Ovary (tissue), 9 donors: Measurements from ENCODE around the gene DENND4C. TPM values are rescaled to one million over a fixed set of nuclear protein-coding genes. Genes with fewer than 3 reads are reported as not detected.

Experiments
- DNase-seq, 5 donors: peaks; one replicate each; pipeline ENCODE4 v3.0.0-alpha.2; 2019 to 2020
- H3K27ac ChIP-seq, 2 donors: fragments of 200-600 bp; one replicate each; pipeline versions ENCODE4 v1.5.1 to v1.8.0; 2019 to 2022
- H3K27me3 ChIP-seq: fragments of 200-600 bp; one replicate; pipeline ENCODE4 v1.8.0; 2022
- H3K36me3 ChIP-seq: fragments of 200-600 bp; sonication (generic); one replicate; pipeline ENCODE4 v1.5.1; 2019
- H3K4me1 ChIP-seq: one replicate; pipeline ENCODE4 v1.8.1; 2013; ENCODE audit warnings: mild to moderate bottlenecking, moderate library complexity; ENCODE audit not compliant: insufficient read depth
- H3K4me3 ChIP-seq: fragments of 200-600 bp; sonication (generic); one replicate; pipeline ENCODE4 v1.5.1; 2017
- H3K9me3 ChIP-seq, 2 donors: fragments of 200-600 bp in 1 of 2; sonication (generic) in 1 of 2; one replicate each; pipeline versions ENCODE4 v1.5.1 to v1.8.1; 2013 to 2019; ENCODE audit warnings: mild to moderate bottlenecking in 1 of 2, moderate library complexity in 1 of 2
- CTCF ChIP-seq, 3 donors: fragments of 450-650 bp in 2 of 3; fragments of 200-600 bp in 1 of 3; IDR thresholded peaks; one replicate each; pipeline versions ENCODE4 v1.5.1 to v1.8.0; 2016 to 2022; ENCODE audit warnings: antibody characterized with exemption in 3 of 3, mild to moderate bottlenecking in 1 of 3
- EP300 ChIP-seq: sonication (generic); formaldehyde crosslinking; IDR thresholded peaks from one replicate; pipeline ENCODE4 v1.6.1; 2017; ENCODE audit warnings: antibody characterized with exemption
- POLR2A ChIP-seq: fragments of 450-650 bp; IDR thresholded peaks from one replicate; pipeline ENCODE4 v1.6.1; 2017; ENCODE audit warnings: antibody characterized with exemption, mild to moderate bottlenecking, moderate library complexity
- WGBS, 3 donors: extraction: QIAGEN DNeasy Blood & Tissue Kit in 1 of 3; methylation state at CpG; one replicate each; pipeline versions ENCODE4 v1.1.5 to v1.1.7; 2013 to 2017; 5-methylcytosine and 5-hydroxymethylcytosine counted together
- intact Hi-C, 4 donors: fragments of 100-400 bp; cut with DNase I; formaldehyde crosslinking; loops; one replicate each; pipeline versions ENCODE4 v1.11.0 to v1.15.1; 2022 to 2023
- polyA plus RNA-seq, 2 donors: library from polyadenylated mRNA; stranded (reverse); fragments of 200-250 nt in 1 of 2; fragments of 350-450 nt in 1 of 2; fragmentation: Illumina TruSeq in 1 of 2; extraction: RNeasy Lipid Tissue Mini Kit (QIAGEN cat#74804) in 1 of 2; gene quantifications; one replicate each; pipeline ENCODE4 v1.2.3, GENCODE V29; 2013 to 2014
- total RNA-seq, 7 donors: library from RNA; depleted of rRNA in 2 of 7; stranded (reverse); fragments of >200 nt in 2 of 7; fragmentation: NEBNext Ultra II Directional in 3 of 7; extraction: Animal tissue kit (Norgen Biotek cat#: 25700) in 3 of 7; gene quantifications; one replicate each; pipeline versions ENCODE4 v1.1.0 to v1.2.4, GENCODE V29; 2016 to 2023
- donor health status: DM: no; HTN: no; CAD: no; lungs with moderate emphysema.
- donor health status: DM: no; HTN: no; CAD: no.
- donor health status: Bipolar disorder and iron deficiency.
- donor health status: DM: yes; HTN: yes; CAD: no.
- donor health status: DM: no; HTN: no; CAD: no.
- donor health status: DM: yes; HTN: yes; CAD: no.

The DENND4C gene
- total and polyA plus RNA-seq, 9 donors = 18.7 to 83.9 (median 58.6) TPM

GRCh38 chr9:19283072-19283710 is 52.7 kb downstream of the DENND4C start:
- Histone ChIP-seq H3K4me1 (peaks cover 8% of the 10 kb centered on the region), H3K27ac (no peak overlapping the region), H3K36me3 (no peaks in the 10 kb centered on the region), H3K27me3 (no peaks in the 10 kb centered on the region), H3K9me3 (no peaks in the 10 kb centered on the region), H3K4me3 (no peak overlapping the region)
- DNase-seq = no peak
- WGBS, 3 donors = 92 to 98% (median 95%) methylated on average over 5 of the region's 5 CpGs
- no peak for TF ChIP-seq POLR2A
- TF ChIP-seq EP300 = no peak
- TF ChIP-seq CTCF (IDR thresholded peaks at IDR 0.05) = no peak
- intact Hi-C loops = loop anchor here in 1 of 4 donors (10.0 kb wide), 1 partner anchor 48 kb away; the partner anchor contains the start of gene DENND4C

- Histone ChIP-seq H3K4me3 (no peak overlapping the region), H3K36me3 (no peaks in the 10 kb centered on the region), H3K4me1 (peaks cover 8% of the 10 kb centered on the region), H3K9me3 (no peaks in the 10 kb centered on the region), H3K27me3 (no peaks in the 10 kb centered on the region), H3K27ac (no peak overlapping the region)
- intact Hi-C loops = loop anchor here in 1 of 4 donors (10.0 kb wide), 1 partner anchor 50 kb away; the partner anchor contains the start of gene DENND4C
- DNase-seq = no peak
- WGBS, 3 donors = 65 to 67% (median 66%) methylated on average over 3 of the region's 3 CpGs
- TF ChIP-seq CTCF (IDR thresholded peaks at IDR 0.05) = no peak
- TF ChIP-seq POLR2A = no peak
- TF ChIP-seq EP300 = no peak
These were observed 54.2 kb downstream of the DENND4C start for GRCh38 chr9:19284729-19285128.

DNA sequence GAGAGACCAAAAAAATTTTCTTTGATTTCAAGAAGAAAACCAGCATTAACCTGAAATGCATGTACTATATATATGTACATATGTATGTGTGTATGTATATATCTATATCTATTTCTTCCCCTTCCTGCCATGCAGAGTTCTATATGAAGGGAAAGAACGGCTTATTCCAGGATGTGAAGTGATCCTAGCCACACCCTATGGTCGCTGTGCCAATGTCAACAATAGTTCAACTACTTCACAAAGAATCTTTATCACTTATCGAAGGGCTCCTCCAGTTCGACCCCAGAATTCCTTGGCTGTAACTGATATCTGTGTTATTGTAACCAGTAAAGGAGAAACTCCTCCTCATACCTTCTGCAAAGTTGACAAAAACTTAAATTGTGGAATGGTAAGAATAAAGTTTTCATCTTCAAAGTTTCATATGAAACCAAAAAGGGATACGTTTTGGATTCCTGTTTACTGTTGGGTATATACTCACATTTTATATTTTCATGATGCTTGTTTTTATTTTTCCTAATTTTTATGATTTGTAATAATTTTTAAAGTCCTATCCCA is 56.2 kb downstream of the DENND4C start:
- no peak for DNase-seq
- Histone ChIP-seq H3K4me1 (peaks cover 8% of the 10 kb centered on the region), H3K4me3 (no peak overlapping the region), H3K27ac (no peak overlapping the region), H3K27me3 (no peaks in the 10 kb centered on the region), H3K36me3 (no peaks in the 10 kb centered on the region), H3K9me3 (no peaks in the 10 kb centered on the region)
- intact Hi-C loops = loop anchor here in 1 of 4 donors (10.0 kb wide), 1 partner anchor 52 kb away; the partner anchor contains the start of gene DENND4C
- TF ChIP-seq POLR2A = no peak
- no peak for TF ChIP-seq EP300
- no peak for TF ChIP-seq CTCF (IDR thresholded peaks at IDR 0.05)
- WGBS, 3 donors = 18 to 24% (median 19%) methylated on average over 5 of the region's 5 CpGs

DNA sequence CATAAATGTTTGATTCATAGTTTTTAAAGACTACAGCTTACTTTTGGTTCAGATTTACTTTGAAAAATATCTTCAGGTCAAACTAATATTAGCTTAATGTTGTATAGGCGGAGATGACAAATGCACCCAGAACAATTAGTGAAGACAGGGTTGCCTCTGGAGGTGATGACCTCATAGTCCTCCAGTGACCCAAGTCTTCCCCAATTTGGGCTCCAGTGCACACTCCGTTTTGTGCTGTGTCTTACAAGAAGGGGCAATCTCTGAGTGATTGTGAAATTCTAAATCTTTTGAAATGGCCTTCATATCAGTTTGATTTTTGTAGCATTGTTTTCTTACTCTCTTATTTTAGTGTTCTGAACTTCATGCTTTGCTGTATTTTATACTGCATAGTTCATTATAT is 57.6 kb downstream of the DENND4C start:
- Histone ChIP-seq H3K27me3 (no peaks in the 10 kb centered on the region), H3K9me3 (no peaks in the 10 kb centered on the region), H3K4me3 (no peak overlapping the region), H3K36me3 (no peaks in the 10 kb centered on the region), H3K4me1 (peaks cover 8% of the 10 kb centered on the region), H3K27ac (no peak overlapping the region)
- no peak for DNase-seq
- intact Hi-C loops = loop anchor here in 1 of 4 donors (10.0 kb wide), 1 partner anchor 53 kb away; the partner anchor contains the start of gene DENND4C
- TF ChIP-seq EP300 (no peak), POLR2A (no peak), CTCF (IDR thresholded peaks at IDR 0.05) (no peak)
- WGBS, 3 donors = 94 to 96% (median 95%) methylated on average over 2 of the region's 2 CpGs
